Neural cell (in vitro differentiated cells): ENCODE measurements around the gene IL36A. TPM values are rescaled to one million over a fixed set of nuclear protein-coding genes. Genes with fewer than 3 reads are reported as not detected.

Experiments used
- H2AFZ ChIP-seq: fragments of 200-600, 300-800 bp; sonication (generic), shearing (Covaris generic); 2 replicates; pipeline ENCODE4 v1.6.0; 2014; ENCODE audit warnings: low read depth, mild to moderate bottlenecking, antibody characterized with exemption, low read length, moderate library complexity
- H3F3A ChIP-seq: fragments of 200-600 bp; shearing (Covaris generic); 2 replicates; pipeline ENCODE4 v1.6.1; 2016; ENCODE audit warnings: mild to moderate bottlenecking, moderate library complexity, mixed read lengths, antibody characterized with exemption, low read length; ENCODE audit not compliant: insufficient read depth, poor library complexity, severe bottlenecking
- H3K27ac ChIP-seq: fragments of 200-600, 300-800 bp; sonication (generic), shearing (Covaris generic); 2 replicates; pipeline ENCODE4 v1.5.1; 2014; ENCODE audit warnings: mild to moderate bottlenecking, low read length, moderate library complexity
- H3K27me3 ChIP-seq: fragments of 300-800, 200-600 bp; sonication (generic), shearing (Covaris generic); 2 replicates; pipeline ENCODE4 v1.6.0; 2014; ENCODE audit warnings: mild to moderate bottlenecking, low read depth, low read length, moderate library complexity; ENCODE audit not compliant: insufficient read depth
- H3K36me3 ChIP-seq: fragments of 300-800, 200-600 bp; sonication (generic), shearing (Covaris generic); 2 replicates; pipeline ENCODE4 v1.5.1; 2014; ENCODE audit warnings: mild to moderate bottlenecking, antibody characterized with exemption, low read length, moderate library complexity; ENCODE audit not compliant: insufficient read depth
- H3K4me2 ChIP-seq: fragments of 300-800, 200-600 bp; sonication (generic), shearing (Covaris generic); 2 replicates; pipeline ENCODE4 v1.6.0; 2014; ENCODE audit warnings: mild to moderate bottlenecking, low read length
- H3K4me3 ChIP-seq: fragments of 300-800, 200-600 bp; sonication (generic), shearing (Covaris generic); 2 replicates; pipeline ENCODE4 v1.5.1; 2014; ENCODE audit warnings: mild to moderate bottlenecking, low read length, moderate library complexity
- H3K79me2 ChIP-seq: fragments of 200-600 bp; shearing (Covaris generic); replicated peaks from 2 replicates; pipeline ENCODE4 v1.6.0; 2014; ENCODE audit warnings: mild to moderate bottlenecking, low read length, moderate library complexity; ENCODE audit not compliant: insufficient read depth
- H3K9ac ChIP-seq: fragments of 300-800, 200-600 bp; sonication (generic), shearing (Covaris generic); 2 replicates; pipeline ENCODE4 v1.6.1; 2016; ENCODE audit warnings: mild to moderate bottlenecking, low read length, mixed read lengths
- H3K9me2 ChIP-seq: fragments of 200-600 bp; shearing (Covaris generic); 2 replicates; pipeline ENCODE4 v1.6.1; 2016; ENCODE audit warnings: mild to moderate bottlenecking, low read length, mixed read lengths; ENCODE audit not compliant: insufficient read depth
- H3K9me3 ChIP-seq: fragments of 200-600, 300-800 bp; sonication (generic), shearing (Covaris generic); 2 replicates; pipeline ENCODE4 v1.6.1; 2016; ENCODE audit warnings: mild to moderate bottlenecking, mixed run types, low read length, moderate library complexity, mixed read lengths
- H4K20me1 ChIP-seq: fragments of 200-600 bp; shearing (Covaris generic); 2 replicates; pipeline ENCODE4 v1.6.1; 2016; ENCODE audit warnings: mild to moderate bottlenecking, mixed run types; ENCODE audit not compliant: insufficient read depth
- EP300 ChIP-seq: fragments of 450-650 bp; conservative IDR thresholded peaks from 2 replicates; pipeline ENCODE4 v1.6.1; 2014; ENCODE audit warnings: antibody characterized with exemption, mild to moderate bottlenecking, moderate library complexity; ENCODE audit not compliant: poor library complexity, severe bottlenecking
- EZH2 ChIP-seq: fragments of 200-600, 300-800 bp; shearing (Covaris generic), sonication (generic); IDR thresholded peaks from 2 replicates; pipeline ENCODE4 v1.6.1; 2014; ENCODE audit warnings: antibody characterized with exemption, low read length, borderline replicate concordance, mild to moderate bottlenecking; ENCODE audit not compliant: insufficient read depth, poor library complexity, severe bottlenecking
- MXI1 ChIP-seq: fragments of 450-650 bp; conservative IDR thresholded peaks from 2 replicates; pipeline ENCODE4 v1.6.1; 2014; ENCODE audit warnings: antibody characterized with exemption, mild to moderate bottlenecking; ENCODE audit not compliant: poor library complexity, severe bottlenecking
- POLR2AphosphoS5 ChIP-seq: IDR thresholded peaks from 2 replicates; pipeline ENCODE4 v1.6.1; 2012
- RAD21 ChIP-seq: fragments of 450-650 bp; conservative IDR thresholded peaks from 2 replicates; pipeline ENCODE4 v1.6.1; 2014; ENCODE audit warnings: antibody characterized with exemption, mild to moderate bottlenecking, moderate library complexity
- SMC3 ChIP-seq: fragments of 450-650 bp; conservative IDR thresholded peaks from 2 replicates; pipeline ENCODE4 v1.6.1; 2014; ENCODE audit warnings: antibody characterized with exemption, mild to moderate bottlenecking, moderate library complexity; ENCODE audit not compliant: poor library complexity
- TAF1 ChIP-seq: IDR thresholded peaks from 2 replicates; pipeline ENCODE4 v1.6.1; 2012; ENCODE audit warnings: low read depth
- polyA plus RNA-seq: library from polyadenylated mRNA; depleted of rRNA; stranded (reverse); fragments of >200 nt; gene quantifications from 2 replicates; pipeline ENCODE4 v1.2.3, GENCODE V29; 2014
- TF ChIP-seq, protein P1 (sequence below): fragments of 450-650 bp; IDR thresholded peaks from 2 replicates; pipeline ENCODE4 v1.5.1; 2014; ENCODE audit warnings: antibody characterized with exemption, mild to moderate bottlenecking, moderate library complexity; ENCODE audit not compliant: poor library complexity, severe bottlenecking
- TF ChIP-seq, protein P2 (sequence below): IDR thresholded peaks from 2 replicates; pipeline ENCODE4 v1.6.1; 2012; ENCODE audit warnings: borderline replicate concordance

Gene IL36A
- polyA plus RNA-seq, 1 donor from 2014 or later, result not detected

DNA sequence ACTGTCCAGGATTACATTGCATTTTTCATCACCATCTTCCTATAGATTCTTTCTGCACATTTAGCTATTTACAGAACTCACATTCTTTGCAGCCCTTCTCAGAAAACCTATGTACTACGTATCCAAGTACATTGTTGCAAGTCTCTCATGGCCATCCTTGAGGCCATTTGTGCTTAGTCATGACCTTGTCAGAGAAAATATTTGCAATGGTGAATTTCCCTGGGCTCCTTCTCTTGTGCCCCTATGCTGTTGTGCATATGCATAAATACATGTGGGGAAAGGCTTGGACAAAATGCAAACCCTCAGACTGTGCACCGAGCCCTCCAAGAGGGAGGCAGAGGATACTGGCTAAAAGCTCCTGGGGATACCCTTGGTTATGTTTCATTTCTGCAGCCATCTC is 19.5 kb downstream of the IL36A start:
- Histone ChIP-seq H3K79me2 (no peaks in the 10 kb centered on the region), H4K20me1 (no peaks in the 10 kb centered on the region), H3K4me3 (no peak overlapping the region), H3K9ac (no peak overlapping the region), H2AFZ (no peak overlapping the region), H3K4me2 (no peak overlapping the region), H3K27ac (no peak overlapping the region), H3K9me3 (no peaks in the 10 kb centered on the region), H3K36me3 (no peaks in the 10 kb centered on the region), H3F3A (no peaks in the 10 kb centered on the region), H3K27me3 (no peaks in the 10 kb centered on the region), H3K9me2 (no peaks in the 10 kb centered on the region)
- TF ChIP-seq RAD21 (no peak), TAF1 (no peak), POLR2AphosphoS5 (no peak), SMC3 (no peak), MXI1 (no peak), EZH2 (no peak), EP300 (no peak)
- TF ChIP-seq, protein P1, sequence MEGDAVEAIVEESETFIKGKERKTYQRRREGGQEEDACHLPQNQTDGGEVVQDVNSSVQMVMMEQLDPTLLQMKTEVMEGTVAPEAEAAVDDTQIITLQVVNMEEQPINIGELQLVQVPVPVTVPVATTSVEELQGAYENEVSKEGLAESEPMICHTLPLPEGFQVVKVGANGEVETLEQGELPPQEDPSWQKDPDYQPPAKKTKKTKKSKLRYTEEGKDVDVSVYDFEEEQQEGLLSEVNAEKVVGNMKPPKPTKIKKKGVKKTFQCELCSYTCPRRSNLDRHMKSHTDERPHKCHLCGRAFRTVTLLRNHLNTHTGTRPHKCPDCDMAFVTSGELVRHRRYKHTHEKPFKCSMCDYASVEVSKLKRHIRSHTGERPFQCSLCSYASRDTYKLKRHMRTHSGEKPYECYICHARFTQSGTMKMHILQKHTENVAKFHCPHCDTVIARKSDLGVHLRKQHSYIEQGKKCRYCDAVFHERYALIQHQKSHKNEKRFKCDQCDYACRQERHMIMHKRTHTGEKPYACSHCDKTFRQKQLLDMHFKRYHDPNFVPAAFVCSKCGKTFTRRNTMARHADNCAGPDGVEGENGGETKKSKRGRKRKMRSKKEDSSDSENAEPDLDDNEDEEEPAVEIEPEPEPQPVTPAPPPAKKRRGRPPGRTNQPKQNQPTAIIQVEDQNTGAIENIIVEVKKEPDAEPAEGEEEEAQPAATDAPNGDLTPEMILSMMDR, result no peak
- TF ChIP-seq, protein P2, sequence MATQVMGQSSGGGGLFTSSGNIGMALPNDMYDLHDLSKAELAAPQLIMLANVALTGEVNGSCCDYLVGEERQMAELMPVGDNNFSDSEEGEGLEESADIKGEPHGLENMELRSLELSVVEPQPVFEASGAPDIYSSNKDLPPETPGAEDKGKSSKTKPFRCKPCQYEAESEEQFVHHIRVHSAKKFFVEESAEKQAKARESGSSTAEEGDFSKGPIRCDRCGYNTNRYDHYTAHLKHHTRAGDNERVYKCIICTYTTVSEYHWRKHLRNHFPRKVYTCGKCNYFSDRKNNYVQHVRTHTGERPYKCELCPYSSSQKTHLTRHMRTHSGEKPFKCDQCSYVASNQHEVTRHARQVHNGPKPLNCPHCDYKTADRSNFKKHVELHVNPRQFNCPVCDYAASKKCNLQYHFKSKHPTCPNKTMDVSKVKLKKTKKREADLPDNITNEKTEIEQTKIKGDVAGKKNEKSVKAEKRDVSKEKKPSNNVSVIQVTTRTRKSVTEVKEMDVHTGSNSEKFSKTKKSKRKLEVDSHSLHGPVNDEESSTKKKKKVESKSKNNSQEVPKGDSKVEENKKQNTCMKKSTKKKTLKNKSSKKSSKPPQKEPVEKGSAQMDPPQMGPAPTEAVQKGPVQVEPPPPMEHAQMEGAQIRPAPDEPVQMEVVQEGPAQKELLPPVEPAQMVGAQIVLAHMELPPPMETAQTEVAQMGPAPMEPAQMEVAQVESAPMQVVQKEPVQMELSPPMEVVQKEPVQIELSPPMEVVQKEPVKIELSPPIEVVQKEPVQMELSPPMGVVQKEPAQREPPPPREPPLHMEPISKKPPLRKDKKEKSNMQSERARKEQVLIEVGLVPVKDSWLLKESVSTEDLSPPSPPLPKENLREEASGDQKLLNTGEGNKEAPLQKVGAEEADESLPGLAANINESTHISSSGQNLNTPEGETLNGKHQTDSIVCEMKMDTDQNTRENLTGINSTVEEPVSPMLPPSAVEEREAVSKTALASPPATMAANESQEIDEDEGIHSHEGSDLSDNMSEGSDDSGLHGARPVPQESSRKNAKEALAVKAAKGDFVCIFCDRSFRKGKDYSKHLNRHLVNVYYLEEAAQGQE, result no peak

DNA sequence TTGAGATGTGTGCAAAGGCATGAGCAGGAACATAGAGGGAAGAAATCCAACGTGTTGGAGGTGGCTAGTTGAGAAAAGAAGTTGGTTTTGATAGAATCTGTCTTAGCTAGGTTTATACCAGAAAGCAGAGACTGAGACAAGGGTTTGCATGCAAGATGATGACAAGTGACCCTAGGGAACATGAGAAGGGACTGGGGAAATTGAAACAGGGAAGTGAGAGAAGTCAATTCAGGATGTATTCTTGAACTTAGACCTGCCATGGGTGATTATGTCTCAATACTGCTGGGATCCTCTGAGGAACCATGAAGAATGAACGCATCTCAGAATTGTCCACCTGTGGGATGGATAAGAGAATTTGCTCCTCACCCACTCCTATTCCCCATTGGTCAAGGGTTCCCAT is 20.5 kb downstream of the IL36A start:
- Histone ChIP-seq H4K20me1 (no peaks in the 10 kb centered on the region), H3K9ac (no peak overlapping the region), H3K27me3 (no peaks in the 10 kb centered on the region), H2AFZ (no peak overlapping the region), H3K27ac (no peak overlapping the region), H3K4me3 (no peak overlapping the region), H3K4me2 (no peak overlapping the region), H3K9me3 (no peaks in the 10 kb centered on the region), H3F3A (no peaks in the 10 kb centered on the region), H3K79me2 (no peaks in the 10 kb centered on the region), H3K36me3 (no peaks in the 10 kb centered on the region), H3K9me2 (no peaks in the 10 kb centered on the region)
- TF ChIP-seq RAD21, result no peak
- no peak for TF ChIP-seq EZH2
- no peak for TF ChIP-seq EP300
- TF ChIP-seq, protein P1, result no peak
- TF ChIP-seq POLR2AphosphoS5, result no peak
- no peak for TF ChIP-seq TAF1
- TF ChIP-seq, protein P2, result no peak
- no peak for TF ChIP-seq MXI1
- no peak for TF ChIP-seq SMC3
